HTR-8/SVneo (cell line): ENCODE data around the gene CCNF.
"Not testable (repeated sequence)": the region's sequence is repeated elsewhere in the genome, so short reads cannot be mapped to it uniquely, and the experiment has no call there.

Experiments used
- DNase-seq: peaks from one replicate; pipeline ENCODE4 v3.0.0; 2011; ENCODE audit warnings: low spot score, mixed read lengths; ENCODE audit not compliant: insufficient read length
- FAIRE-seq: peaks from 2 replicates; lab custom pipeline; 2011; peaks lifted over from hg19 to GRCh38; lab: Jason Lieb, UNC

CCNF gene

GRCh38 chr16:2426941-2427361, 2.3 kb upstream of the CCNF start:
- DNase-seq (no peak), FAIRE-seq (no peak)

DNA sequence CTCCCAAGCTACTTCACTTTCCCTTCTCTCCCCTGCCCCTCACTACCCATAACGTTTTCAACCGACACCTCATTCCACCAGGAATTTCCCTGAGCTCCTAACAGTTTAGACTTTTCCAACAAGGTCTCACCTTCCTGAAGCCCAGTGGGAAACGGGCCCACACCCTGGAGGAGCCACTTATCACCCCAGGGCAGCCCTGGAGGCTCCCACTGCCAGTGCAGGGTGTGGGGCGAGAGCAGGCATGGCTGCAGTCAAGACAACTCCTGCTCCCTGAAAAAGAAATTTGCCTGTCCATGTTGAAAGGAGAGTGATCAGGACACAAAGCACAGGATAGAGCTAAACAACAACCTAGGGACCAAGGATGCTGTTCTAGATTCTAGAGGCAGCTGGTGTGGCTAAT, 1.7 kb upstream of the CCNF start:
- DNase-seq (no peak), FAIRE-seq (no peak)

GRCh38 chr16:2428051-2428783, 1.0 kb upstream of the CCNF start:
- FAIRE-seq (no peak), DNase-seq (peak; percentile 34)

DNA sequence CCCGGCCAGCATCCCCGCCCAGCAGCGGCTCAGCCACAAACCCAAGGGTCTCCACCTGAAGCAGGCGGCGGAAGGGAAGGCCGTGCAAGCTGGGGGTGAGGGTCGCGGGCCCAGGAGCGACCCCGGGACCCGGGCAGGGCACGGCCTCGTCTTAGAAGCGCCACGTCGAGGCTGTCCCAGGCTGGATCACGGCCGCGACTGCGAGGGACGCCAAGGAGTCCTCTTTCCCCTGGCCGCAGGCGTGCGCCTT, 538 bp upstream of the CCNF start:
- DNase-seq (no peak), FAIRE-seq (no peak)

- peak; percentile 26 for FAIRE-seq
These were observed 770 bp downstream of the CCNF start for GRCh38 chr16:2429771-2430663.

GRCh38 chr16:2432286-2432685, 3.0 kb downstream of the CCNF start:
- no peak for FAIRE-seq
- no peak for DNase-seq

More at GRCh38 chr16:2429771-2430663, 770 bp downstream of the CCNF start:
- DNase-seq: no peak

DNA sequence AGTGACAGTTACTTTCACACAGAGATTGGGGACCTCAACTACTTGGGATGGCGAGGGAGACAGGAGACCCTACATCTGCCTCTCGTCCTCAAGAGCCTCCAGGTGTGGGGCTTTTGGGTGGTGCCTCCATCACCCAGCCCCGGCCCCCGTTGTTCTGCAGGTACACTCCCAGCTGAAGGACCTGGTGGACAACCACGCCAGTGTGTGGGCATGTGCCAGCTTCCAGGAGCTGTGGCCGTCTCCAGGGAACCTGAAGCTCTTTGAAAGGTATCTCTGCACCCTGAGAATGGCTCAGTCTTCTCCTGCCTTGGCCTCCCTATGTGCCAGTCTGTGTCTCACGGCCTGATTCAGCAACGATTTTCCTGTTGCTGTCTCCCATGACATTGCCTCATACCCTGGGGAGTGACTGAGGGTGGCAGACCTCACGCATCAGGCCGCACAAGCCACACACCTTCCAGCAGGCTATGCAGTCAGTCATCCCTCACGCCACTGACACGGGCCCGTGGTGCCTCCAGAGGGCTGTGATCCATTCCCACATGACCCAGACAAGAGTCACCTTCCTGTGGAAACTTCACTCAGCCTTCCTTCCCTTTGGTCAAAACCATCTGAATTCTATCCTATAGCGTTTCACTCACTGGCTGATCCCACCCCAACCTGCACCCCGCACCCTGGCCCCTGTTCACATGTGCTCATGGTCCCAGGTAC, 3.7 kb downstream of the CCNF start:
- DNase-seq: no peak
- FAIRE-seq: no peak

- not testable (repeated sequence) for FAIRE-seq, DNase-seq
These were observed 6.0 kb downstream of the CCNF start for GRCh38 chr16:2435236-2435635.

DNA sequence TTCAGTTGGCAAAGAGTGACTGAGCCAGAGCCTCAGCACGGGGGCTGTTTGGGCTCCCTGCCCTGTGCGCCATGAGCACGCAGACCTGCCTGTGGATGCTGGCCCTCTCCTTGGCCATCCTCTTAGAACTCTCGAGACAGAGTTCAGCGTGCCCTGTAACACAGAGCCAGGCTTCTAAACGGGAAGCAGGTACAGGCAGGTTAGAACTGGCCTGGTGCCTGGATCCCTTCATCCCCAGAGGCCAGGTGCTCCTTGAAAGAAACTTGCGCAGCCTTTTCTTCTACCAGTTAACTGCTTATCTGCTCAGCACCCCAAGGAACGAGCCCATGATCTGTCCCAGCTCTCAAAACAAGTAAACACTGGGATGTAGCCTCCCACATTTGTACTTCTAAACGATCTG, 6.9 kb downstream of the CCNF start:
- no peak for FAIRE-seq
- no peak for DNase-seq

GRCh38 chr16:2437032-2437790, 8.0 kb downstream of the CCNF start:
- FAIRE-seq (peak; percentile 13), DNase-seq (no peak)

DNA sequence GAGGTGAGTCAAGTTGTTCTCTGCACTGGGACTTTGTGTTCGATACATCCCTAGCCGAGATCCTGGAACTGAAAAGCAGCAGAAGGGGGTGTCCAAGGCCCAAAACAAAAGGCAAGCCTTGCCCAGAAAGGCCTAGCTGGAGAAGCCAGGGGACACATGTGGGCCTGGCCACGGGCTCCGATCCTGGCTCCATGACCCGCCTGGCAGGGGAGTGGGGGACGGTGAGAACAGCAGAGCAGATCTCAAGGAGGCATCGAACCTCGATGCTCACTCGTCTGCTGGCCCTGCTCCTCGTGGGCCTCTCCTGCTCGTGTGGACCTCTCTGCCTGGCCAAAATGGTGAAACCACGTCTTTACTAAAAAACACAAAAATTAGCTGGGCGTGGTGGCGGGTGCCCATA, 8.9 kb downstream of the CCNF start:
- DNase-seq (no peak), FAIRE-seq (no peak)

- FAIRE-seq (no peak), DNase-seq (no peak)
These were observed 10.4 kb downstream of the CCNF start for GRCh38 chr16:2439598-2439997.

DNA sequence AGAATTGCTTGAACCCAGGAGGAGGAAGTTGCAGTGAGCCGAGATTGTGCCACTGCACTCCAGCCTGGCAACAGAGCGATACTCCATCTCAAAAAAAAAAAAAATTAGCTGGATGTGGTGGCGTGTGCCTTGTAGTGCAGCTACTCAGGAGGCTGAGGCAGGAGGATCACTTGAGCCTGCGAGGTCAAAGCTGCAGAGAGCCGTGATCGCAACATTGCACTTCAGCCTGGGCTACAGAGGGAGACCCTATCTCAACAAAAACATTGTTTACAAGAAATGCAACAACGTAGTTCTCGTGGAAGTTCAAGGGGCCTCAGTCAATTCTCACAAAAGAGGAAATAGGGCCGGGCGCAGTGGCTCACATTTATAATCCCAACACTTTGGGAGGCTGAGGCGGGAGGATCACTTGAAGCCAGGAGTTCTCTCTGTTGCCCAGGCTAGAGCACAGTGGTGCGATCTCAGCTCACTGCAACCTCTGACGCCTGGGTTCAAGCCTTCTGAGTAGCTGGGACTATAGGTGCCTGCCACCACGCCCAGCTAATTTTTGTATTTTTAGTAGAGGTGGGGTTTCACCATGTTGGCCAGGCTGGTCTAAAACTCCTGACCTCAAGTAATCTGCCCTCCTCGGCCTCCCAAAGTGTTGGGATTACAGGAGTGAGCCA, 12.0 kb downstream of the CCNF start:
- FAIRE-seq: not testable (repeated sequence)

DNA sequence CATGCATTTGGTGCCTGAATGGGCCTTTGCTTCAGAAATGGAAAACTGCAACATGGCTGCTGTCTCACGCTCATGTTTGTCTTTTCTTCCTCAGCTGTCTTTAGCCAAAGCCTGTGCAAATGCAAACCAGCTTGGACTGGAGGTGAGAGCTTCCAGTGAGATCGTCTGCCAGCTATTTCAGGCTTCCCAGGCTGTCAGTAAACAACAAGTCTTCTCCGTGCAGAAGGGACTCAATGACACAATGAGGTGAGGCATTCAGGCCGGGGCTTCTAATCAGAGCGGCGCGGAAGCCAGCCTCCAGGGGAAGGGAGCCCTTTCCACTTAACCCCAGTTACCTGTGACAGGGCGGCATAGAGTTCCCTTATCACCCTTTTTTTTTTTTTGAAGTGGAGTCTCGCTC, 14.3 kb downstream of the CCNF start:
- FAIRE-seq: no peak

More for the DNA sequence above, 12.0 kb downstream of the CCNF start:
- not testable (repeated sequence) for DNase-seq

GRCh38 chr16:2447920-2448583, 18.8 kb downstream of the CCNF start:
- DNase-seq (no peak), FAIRE-seq (no peak)

More for the DNA sequence above, 14.3 kb downstream of the CCNF start:
- no peak for DNase-seq

DNA sequence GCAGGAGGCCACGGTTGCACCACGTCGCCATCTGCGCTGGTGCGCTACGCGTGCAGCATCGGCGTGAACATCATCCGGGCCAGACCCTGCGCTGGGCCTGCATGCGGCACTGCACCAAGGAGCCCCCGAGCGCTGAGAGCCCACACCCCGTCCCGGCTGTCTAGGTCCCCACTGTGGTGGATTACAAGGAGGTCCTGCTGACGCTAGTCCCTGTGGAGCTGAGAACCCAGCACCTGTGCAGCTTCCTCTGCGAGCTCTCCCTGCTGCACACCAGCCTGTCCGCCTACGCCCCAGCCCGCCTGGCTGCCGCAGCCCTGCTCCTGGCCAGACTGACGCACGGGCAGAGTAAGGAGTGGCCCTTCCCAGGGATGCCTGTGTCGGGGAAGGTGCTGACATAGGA, 19.9 kb downstream of the CCNF start:
- FAIRE-seq (no peak), DNase-seq (no peak)

- DNase-seq (no peak), FAIRE-seq (no peak)
These were observed 21.3 kb downstream of the CCNF start for GRCh38 chr16:2450535-2450934.

GRCh38 chr16:2450975-2451381, 21.7 kb downstream of the CCNF start:
- FAIRE-seq: no peak
- no peak for DNase-seq

- DNase-seq (no peak), FAIRE-seq (no peak)
These were observed 22.6 kb downstream of the CCNF start for GRCh38 chr16:2451851-2452320.
